MV-4-11 (cell line): ENCODE results near the gene NRCAM.

Experiments used
- DNase-seq: peaks from one replicate; lab custom pipeline; 2025; lab: John Stamatoyannopoulos, UW

NRCAM gene

DNA sequence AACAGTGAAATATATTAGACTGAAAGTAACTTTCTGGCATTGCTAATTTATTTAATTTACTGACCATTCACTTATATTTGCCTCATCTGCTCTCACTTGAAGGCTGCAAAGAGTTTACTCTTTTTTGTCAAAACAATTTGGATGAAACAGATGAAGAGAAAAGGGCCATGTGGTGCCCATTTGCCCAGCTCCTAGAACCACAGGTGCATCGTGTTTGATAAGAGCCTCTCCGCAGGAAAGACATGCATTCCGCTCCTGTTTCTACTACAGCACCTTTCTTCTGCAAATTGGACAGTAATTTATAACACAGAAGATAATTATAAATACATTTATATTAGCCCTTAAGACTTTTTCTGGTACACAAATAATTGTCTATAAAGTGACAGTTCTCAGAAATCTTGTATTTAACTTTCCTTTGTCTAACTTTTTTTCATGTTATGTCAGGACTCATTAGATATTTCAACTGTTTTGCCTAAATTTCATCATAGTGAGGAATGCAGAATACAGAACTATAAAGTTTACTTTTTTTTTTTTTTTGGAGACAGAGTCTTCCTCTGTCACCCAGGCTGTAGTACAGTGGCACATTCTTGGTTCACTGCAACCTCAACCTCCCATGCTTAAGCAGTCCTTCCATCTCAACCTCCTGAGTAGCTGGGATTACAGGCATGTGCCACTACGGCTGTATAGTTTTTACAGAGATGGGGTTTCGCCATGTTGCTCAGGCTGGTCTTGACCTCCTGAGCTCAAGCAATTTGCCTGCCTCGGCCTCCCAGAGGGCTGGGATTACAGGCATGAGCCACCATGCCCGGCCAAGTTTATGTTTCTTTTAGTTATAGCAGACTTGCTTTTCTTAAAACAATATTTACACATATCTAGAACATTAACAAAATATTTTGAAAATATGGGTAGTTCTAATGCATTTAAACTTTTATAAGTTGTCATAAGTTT lies 326.9 kb downstream of the NRCAM start:
- DNase-seq, result no peak

DNA sequence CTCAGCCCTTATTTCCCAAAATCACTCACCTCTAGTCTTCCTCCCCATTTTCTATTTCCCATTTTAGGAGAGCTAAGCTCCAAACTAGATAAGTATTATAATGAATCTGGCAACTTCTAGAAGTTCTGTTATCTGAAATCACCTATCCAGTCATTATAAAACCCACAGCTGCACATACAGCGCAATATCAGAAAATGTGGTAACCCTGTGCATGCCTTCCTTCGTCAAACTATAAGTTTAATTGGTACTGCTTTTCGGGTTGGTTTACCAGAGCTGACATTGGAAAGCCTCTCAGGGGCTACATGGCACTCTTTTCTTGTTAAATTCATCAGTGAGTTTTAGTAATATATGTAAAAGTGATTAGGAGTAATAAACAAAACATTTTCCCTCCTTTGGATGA lies 327.7 kb downstream of the NRCAM start:
- DNase-seq, result no peak

DNA sequence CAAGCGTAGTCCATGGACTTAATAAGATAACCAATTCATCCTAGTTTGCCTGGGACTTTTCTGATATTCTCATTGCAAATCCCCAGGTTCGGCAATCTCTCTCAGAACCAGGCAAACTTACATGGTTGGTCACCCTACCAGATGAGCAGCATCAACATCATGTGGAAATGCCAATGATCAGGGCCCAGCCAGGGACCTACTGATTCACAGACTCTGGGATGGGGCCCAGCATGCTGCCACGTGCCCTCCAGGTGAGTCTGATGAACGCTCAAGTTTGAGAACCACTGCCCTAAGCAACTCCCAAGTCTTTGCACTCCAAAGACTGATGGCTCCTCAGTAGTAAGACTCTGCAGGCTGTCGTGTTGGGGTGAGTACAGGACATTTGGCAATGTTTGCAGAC lies 328.8 kb downstream of the NRCAM start:
- no peak for DNase-seq

DNA sequence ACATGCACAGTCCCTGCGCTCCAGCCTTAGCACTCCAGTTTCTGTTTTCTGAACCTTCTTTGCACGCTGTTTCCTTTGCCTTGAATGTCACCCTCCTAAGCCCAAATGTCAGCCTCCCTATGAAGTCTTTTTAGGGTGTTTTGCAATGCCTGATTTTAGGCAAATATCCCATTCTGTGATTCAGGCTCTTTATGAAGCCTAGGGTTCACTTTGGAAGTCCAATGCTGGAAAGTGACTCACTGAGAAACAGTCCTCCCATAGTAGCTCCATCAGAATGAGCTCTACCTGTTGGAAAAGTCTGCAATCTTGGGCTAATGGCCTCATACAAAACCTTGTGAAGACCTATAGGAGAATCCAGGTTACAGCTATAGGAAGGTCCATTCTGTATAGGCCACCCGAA lies 331.4 kb downstream of the NRCAM start:
- no peak for DNase-seq

DNA sequence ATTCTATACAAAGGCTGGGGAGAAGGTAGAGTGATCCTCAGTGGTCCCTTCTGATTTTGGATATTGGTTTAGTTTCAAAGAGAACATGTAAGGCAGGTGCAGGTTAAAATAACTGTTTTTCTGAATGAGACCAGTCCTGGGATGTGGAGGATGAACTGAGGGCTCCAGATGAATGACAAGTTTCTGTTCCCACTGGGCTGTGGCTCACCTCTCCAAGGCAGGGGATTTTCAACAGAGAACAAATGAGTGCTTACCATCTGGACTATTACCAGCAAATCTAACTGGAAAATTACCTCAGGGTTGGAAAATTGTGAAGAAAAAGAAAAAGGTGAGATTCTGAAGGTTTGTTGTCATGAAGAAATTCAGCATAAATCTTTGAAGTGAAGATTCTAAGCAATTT lies 334.1 kb downstream of the NRCAM start:
- no peak for DNase-seq

DNA sequence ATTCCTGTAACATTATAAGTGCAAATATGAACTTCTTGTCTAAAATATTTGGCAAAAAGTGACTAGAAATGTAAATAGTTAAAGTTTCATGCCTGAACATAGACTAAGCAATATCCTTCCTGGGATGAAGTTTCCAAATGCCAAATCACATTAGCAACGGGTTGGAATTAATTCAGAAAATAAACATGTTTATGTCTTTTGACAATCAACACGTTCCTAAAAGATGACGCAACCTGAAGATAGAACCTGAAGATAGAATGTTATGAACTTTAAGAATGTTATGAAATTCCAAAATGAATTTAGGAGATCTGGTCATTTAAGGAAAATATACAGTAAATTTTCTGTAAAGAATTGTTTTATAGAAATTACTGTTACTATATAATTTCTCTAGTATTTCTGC lies 335.3 kb downstream of the NRCAM start:
- DNase-seq, result no peak

DNA sequence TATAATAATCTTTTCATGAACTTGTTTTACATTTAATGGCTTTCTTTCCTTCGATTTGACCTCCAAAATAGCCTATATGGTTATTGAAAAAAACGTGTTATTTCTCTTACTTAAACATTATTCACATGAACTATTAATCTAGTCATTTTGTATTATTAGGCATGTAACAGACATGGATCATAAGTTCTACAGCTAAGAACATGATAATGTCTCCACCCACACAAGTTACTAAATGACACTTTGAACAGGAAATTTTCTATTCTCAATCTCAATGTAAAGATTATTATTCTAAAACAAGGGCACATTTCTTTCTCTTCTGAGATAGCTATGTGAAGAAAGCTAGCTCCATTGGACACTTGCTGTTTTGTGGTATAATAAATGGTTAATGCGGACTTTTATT lies 336.0 kb downstream of the NRCAM start:
- DNase-seq, result no peak

DNA sequence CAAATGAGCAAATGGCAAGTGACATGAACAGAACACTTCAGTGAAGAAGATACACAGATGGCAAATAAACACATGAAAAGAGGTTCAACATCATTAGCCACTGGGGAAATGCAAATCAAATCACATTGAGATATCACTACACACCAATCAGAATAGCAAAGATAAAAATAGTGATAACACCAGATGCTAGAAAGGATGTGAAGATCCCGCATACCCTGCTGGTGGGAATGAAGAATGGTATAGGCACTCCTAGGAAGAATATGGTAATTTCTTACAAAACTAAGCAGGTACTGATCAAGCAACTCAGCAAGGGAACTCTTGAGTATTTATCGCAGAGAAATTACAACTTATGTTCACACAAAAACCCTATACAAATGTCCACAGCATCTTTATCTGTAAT lies 337.3 kb downstream of the NRCAM start:
- no peak for DNase-seq

DNA sequence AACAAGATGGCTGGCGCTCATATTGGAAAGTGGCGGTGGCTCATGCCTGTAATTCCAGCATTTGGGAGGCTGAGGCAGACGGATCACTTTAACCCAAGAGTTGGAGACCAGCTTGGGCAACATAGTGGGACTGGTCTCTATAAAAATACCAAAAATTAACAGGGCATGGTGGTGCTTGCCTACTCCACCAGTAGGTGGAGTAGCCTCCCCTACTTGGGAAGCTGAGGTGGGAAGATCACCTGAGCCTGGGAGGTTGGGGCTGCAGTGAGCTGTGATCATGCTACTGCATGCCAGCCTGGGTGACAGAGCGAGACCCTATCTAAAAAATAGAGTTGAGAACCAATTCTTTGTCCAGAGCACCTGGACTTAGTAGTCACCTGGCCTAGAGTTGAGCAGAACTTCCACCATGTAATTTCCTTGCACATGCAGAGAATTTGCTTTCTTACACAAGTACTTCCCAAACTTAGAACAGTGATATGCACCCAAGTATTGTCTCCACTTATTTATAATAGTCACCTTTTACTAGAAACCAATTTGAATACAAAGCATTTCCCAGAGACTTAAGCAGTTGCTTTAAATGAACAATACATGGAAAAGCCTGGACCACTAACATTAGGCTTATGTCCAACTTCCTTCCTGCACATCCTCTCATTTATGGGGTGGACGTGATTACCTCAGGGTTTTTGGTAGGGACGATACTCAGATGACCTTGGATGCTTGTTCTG lies 342.0 kb downstream of the NRCAM start:
- DNase-seq, result no peak

DNA sequence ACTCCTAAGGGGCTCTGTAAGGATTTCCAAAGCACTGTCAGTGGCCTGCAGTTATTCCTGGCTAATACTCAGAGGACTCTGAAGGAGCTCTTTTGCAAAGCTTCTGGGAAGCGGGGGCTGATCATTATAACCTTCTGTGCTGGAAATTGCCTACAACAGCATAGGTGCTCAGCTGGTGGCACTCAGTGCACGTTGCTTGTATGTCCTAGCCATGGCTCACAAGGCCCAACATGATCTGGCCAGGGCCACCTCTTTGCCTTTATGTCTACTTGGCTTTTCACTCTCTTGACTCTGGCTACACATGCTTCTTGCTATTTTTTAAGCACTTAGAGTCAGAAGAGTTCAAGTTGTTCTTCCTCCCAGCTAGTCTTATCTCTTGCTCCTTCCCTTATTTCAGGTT lies 343.6 kb downstream of the NRCAM start:
- no peak for DNase-seq

DNA sequence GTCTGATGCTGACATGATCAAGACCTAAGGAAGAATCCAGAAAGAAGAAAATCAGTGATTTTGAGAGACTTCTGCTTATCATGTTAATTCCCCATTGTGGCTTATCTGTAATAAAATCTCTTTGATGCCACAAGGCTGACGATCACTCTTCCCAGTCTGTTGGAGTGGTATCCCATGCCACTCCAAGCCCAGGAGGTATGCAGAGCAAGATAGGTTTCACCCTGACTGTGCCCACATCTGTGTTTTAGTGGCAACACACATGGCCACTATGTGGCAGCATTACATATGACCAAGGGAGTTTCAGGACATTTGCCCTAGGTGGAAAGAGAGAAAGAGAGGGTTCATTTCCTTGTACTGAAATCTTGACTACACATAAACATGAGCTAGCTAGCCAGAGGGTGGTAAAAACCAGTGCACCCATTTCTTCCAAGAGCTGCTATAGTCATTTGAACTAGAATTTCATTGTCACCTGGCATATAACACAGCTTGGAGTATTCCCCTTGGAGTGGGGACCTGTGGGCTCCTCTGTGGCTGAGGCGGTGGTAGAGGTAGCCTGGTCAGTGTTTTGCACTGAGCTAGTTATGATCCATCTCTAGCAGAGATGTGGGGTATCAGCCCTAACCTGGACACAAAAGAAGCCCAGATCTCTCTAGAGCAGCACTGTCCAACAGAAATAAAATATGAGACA lies 346.9 kb downstream of the NRCAM start:
- DNase-seq, result peak; percentile 20

DNA sequence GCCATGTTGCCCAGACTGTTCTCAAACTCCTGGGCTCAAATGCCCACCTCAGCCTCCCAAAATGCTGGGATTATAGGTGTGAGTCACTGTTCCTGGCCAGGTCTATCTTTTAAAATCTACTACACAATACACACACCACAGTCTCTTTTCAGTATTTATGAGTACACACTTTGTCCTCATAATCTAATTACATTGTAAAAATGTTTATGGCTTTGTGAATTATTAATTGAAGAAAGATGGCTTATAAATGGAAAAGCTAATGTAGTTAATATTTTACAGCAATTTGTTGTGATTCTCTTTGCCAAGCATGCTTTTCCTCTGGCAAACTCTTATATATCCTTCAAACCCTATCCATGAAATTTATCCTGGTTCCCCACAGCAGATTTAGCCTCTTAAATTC lies 348.1 kb downstream of the NRCAM start:
- no peak for DNase-seq

DNA sequence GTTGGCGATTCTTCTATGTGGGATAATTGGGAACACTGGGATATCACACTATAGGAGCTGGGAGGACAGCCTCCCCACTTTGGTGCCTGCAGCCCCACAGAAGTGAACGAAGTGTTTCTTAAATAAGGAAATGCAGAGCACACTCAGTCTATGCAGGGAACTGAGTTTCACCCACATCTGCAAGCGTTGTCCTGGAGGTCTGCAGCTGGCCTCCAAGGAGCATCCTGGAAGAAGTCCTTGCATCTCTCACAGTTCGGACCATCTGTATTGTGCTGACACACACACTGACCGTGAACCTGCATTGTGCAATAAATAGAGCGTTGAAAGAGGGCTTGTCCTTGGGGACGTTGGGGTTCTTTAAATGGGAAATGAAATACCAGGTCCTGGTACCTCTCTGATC lies 351.9 kb downstream of the NRCAM start:
- DNase-seq, result no peak

DNA sequence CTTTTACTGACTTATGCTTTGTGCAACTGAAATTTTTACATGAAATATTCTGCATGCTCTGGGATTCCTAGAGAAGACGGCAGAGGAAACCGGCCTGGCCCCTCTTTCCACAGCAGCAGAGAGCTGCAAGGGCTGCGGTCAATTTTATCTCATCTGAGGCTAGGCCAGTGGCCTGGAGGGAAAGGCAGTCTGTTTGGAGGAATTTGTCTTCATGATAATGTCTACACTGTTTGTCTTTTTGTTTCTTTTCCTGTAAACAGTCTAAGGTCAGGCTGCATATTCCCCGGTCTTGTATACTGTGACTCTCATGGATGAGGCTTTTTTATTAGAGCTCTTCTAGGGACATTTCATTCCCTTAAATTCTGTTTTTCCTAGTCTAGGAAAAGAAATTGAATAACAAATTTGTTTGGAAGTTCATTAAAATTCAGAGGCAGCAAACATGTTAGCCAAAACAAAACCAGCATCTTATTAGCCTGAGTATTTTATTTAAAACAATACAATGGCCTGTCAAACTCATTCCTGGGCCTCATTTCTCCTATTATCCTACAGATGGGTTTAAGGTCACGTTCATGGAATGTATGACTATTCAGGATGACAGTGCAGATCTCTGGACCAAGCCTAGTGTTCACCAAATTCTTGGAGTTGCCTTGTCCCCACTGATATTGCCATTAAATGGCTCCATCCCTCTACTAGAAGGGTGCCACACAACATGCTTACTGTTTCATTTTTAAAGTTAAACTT lies 352.5 kb downstream of the NRCAM start:
- no peak for DNase-seq

DNA sequence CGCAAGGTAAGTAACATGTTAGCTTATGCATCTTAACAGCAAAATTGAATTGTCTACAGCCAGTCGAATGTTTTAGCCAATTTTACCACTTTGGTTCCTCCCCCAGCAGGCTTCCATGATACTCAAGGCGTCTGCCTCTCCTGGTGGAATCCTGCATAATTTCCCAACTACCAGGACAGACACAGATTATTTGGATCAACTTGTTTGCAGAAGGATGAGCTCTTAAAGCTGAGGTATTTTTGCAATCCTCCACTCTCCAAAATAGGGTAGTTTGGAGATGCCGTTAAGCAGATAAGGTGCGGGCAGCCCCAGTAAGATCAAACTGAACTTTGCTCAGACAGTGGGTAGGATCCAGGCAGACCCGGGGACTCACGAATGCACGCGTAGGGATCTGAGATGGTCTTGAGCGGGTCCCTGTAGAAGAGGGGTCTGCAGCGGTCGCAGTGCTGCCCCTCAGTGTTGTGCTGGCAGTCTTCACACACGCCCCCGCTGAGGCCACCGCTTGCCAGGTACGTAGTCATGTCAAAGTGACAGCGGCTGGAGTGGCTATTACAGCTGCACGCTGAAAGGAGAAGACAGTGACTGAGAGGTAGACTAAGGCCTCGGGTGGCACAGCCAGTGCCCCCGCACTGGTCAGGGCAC lies 353.4 kb downstream of the NRCAM start:
- no peak for DNase-seq

DNA sequence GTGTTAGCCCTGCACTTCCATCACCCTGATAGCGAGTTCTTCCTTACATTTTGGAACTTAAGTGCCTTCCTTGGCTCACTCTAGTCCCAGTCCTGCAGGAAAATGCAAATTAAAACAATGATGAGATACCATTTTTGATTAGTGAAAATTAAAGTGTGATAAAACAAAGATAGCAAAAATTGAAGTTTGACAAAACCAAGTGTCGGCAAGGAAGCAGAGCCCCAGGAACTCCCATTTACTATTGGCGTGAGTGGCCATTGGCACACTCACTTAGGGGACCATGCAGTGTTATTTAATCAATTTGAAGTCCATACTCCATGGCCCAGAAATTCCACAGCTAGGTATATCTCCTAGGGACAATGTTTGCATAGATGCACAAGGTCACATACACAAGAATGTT lies 354.5 kb downstream of the NRCAM start:
- no peak for DNase-seq

DNA sequence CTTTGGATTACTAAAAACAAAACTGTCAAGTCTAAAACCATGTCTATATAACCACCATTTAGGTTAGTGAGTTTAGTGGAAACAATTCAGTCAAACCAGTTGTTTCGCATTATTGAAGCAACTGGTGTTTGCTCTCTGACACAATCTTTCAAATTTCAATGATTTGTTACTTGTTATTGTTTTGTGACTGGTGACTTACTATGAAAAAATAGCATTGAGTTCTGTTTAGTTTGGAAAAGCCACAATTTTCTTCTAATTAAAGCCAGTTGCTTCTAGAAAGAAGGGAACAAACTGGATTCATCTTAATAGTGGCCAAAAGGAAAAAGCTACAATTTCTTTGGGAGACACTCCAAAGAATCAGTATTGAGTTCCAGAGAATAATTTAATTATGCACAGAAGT lies 356.5 kb downstream of the NRCAM start:
- DNase-seq, result no peak

DNA sequence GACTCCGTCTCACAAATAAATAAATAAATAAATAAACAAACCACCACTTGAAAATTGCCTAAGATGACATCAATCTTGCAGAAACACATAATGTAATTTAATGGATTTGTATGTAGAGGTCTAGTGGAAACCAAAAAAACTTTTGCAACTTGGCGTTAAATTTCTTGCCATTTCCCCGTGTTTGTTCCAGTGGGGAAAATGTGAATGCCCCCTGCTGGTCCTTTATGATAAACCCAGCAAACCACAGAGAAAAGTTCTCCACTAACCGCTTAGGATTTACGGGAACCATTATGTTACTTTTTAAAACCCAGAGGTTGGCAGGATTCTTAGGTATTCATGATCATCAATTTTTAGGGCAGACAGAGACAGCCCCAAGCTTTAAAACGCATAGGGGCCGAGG lies 358.5 kb downstream of the NRCAM start:
- DNase-seq, result no peak
